PC-9 (cell line): ENCODE data around the gene GPHN.

Source experiments
- EZH2 ChIP-seq: fragments of 200-600 bp; sonication (generic); IDR thresholded peaks from 2 replicates; pipeline ENCODE4 v1.8.0; 2017; ENCODE audit warnings: antibody characterized with exemption, low read depth
- TF ChIP-seq, protein P1 (sequence below): fragments of 200-600 bp; sonication (generic); conservative IDR thresholded peaks from 2 replicates; pipeline ENCODE4 v1.6.1; 2017; ENCODE audit warnings: mixed run types, antibody characterized with exemption, mild to moderate bottlenecking, moderate library complexity

DNA sequence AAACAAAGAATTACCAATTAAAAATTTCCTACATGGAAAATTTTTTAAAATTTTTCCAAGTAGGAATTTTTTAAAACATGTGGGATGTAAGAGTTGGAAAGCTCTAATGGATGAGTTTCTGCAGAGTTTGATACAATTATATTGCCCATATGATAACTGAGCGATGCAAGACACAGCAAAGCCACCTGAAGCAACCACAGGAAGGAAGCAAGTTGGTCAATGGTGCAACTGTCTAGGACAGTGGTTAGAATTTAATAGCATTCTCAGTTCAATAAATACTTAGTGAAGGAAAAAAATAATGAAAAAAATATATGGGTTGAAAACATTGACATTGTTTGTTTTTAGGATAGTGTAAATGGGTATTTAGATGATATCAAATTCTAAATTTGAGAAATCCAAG lies 502.7 kb downstream of the GPHN start:
- TF ChIP-seq, protein P1, sequence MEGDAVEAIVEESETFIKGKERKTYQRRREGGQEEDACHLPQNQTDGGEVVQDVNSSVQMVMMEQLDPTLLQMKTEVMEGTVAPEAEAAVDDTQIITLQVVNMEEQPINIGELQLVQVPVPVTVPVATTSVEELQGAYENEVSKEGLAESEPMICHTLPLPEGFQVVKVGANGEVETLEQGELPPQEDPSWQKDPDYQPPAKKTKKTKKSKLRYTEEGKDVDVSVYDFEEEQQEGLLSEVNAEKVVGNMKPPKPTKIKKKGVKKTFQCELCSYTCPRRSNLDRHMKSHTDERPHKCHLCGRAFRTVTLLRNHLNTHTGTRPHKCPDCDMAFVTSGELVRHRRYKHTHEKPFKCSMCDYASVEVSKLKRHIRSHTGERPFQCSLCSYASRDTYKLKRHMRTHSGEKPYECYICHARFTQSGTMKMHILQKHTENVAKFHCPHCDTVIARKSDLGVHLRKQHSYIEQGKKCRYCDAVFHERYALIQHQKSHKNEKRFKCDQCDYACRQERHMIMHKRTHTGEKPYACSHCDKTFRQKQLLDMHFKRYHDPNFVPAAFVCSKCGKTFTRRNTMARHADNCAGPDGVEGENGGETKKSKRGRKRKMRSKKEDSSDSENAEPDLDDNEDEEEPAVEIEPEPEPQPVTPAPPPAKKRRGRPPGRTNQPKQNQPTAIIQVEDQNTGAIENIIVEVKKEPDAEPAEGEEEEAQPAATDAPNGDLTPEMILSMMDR: no peak
- TF ChIP-seq EZH2: no peak
